OCI-LY3 (cell line): Measurements from ENCODE around the gene PTPRN2.

Experiments used
- CTCF ChIP-seq: fragments of 200-600, 300-600 bp; sonication (generic); IDR thresholded peaks from 2 replicates; pipeline ENCODE4 v1.5.1; 2014; ENCODE audit warnings: antibody characterized with exemption, low read length, low read depth
- EZH2phosphoT487 ChIP-seq: fragments of 200-600 bp; shearing (Covaris generic); IDR thresholded peaks from 2 replicates; pipeline ENCODE4 v1.6.1; 2018; ENCODE audit warnings: antibody characterized with exemption, mixed run types, low read depth

- TF ChIP-seq CTCF: no peak
- no peak for TF ChIP-seq EZH2phosphoT487
Measured at GRCh38 chr7:158164101-158165095, 423.2 kb downstream of the PTPRN2 start.
